HL-60 (cell line): ENCODE measurements around the gene SH2D3C.
A peak's percentile ranks its signal among the peaks of the same experiment; 100 is the strongest.

ENCODE experiments used
- DNase-seq, 2 experiments: peaks; one replicate each; pipeline ENCODE4 v3.0.0-alpha.2; 2010 to 2020; ENCODE audit warnings: low read depth in 1 of 2, low spot score in 1 of 2
- H3K27ac ChIP-seq: fragments of 250-450 bp; sonication (Bioruptor Pico); replicated peaks from 2 replicates; pipeline ENCODE4 v1.5.1; 2020; ENCODE audit warnings: mild to moderate bottlenecking, moderate library complexity
- H3K27me3 ChIP-seq: fragments of 250-450 bp; sonication (Bioruptor Pico); 2 replicates; pipeline ENCODE4 v1.5.1; 2021; ENCODE audit warnings: mild to moderate bottlenecking, moderate library complexity; ENCODE audit not compliant: insufficient read depth, poor library complexity, severe bottlenecking
- H3K4me3 ChIP-seq: replicated peaks from 2 replicates; pipeline ENCODE4 v1.5.1; 2011; ENCODE audit warnings: mild to moderate bottlenecking, control low read depth, low read length; ENCODE audit not compliant: insufficient read depth
- CTCF ChIP-seq: IDR thresholded peaks from one replicate; pipeline ENCODE4 v1.5.1; 2011; ENCODE audit warnings: low read length, control low read depth, inconsistent platforms; ENCODE audit not compliant: insufficient read depth
- GABPA ChIP-seq: IDR thresholded peaks from 2 replicates; pipeline ENCODE4 v1.6.1; 2012; ENCODE audit warnings: low read depth
- POLR2AphosphoS5 ChIP-seq: IDR thresholded peaks from 2 replicates; pipeline ENCODE4 v1.6.1; 2012; ENCODE audit warnings: low read depth
- REST ChIP-seq: IDR thresholded peaks from 2 replicates; pipeline ENCODE4 v1.6.1; 2012; ENCODE audit warnings: low read depth; ENCODE audit not compliant: insufficient replicate concordance
- SPI1 ChIP-seq: IDR thresholded peaks from 2 replicates; pipeline ENCODE4 v1.6.1; 2012; ENCODE audit warnings: low read depth, mild to moderate bottlenecking, borderline replicate concordance

Gene SH2D3C

GRCh38 chr9:127816362-127816725 is 37.9 kb upstream of the SH2D3C start:
- Histone ChIP-seq H3K27me3 (no peaks in the 10 kb centered on the region), H3K4me3 (no peak overlapping the region), H3K27ac (no peak overlapping the region)
- TF ChIP-seq POLR2AphosphoS5 (no peak), SPI1 (no peak), GABPA (no peak), REST (no peak), CTCF (no peak)
- no peak for DNase-seq

GRCh38 chr9:127815512-127816361 is 37.3 kb upstream of the SH2D3C start:
- Histone ChIP-seq H3K27me3 (no peaks in the 10 kb centered on the region), H3K4me3 (no peak overlapping the region), H3K27ac (no peak overlapping the region)
- DNase-seq, result no peak
- no peak for TF ChIP-seq GABPA
- peak; percentile 27; the same call in 1 of the 2 replicates for TF ChIP-seq POLR2AphosphoS5

GRCh38 chr9:127814619-127815511 is 36.4 kb upstream of the SH2D3C start:
- Histone ChIP-seq H3K4me3 (no peak overlapping the region), H3K27ac (no peak overlapping the region), H3K27me3 (no peaks in the 10 kb centered on the region)
- DNase-seq, result no peak
- no peak for TF ChIP-seq GABPA
- TF ChIP-seq SPI1, result no peak
- TF ChIP-seq REST, result no peak
- no peak for TF ChIP-seq POLR2AphosphoS5
- TF ChIP-seq CTCF, result no peak

- no peak for DNase-seq
- no peak for TF ChIP-seq SPI1
- TF ChIP-seq GABPA, result no peak
- TF ChIP-seq CTCF, result no peak
- TF ChIP-seq POLR2AphosphoS5, result no peak
- no peak for TF ChIP-seq REST
- H3K4me3 ChIP-seq, result no peak overlapping the region
- no peaks in the 10 kb centered on the region for H3K27me3 ChIP-seq
- no peak overlapping the region for H3K27ac ChIP-seq
These were observed 35.3 kb upstream of the SH2D3C start for GRCh38 chr9:127813686-127814226.
